SU-DHL-6 (cell line): ENCODE measurements around the gene CCDC88A.

Experiments used
- CTCF ChIP-seq: fragments of 200-600 bp; sonication (generic); IDR thresholded peaks from one replicate; pipeline ENCODE4 v1.5.1; 2017; ENCODE audit warnings: antibody characterized with exemption, mild to moderate bottlenecking, low read length, moderate library complexity; ENCODE audit not compliant: insufficient read depth, poor library complexity, severe bottlenecking
- EZH2phosphoT487 ChIP-seq: fragments of 200-600 bp; sonication (generic), shearing (Covaris generic); conservative IDR thresholded peaks from 2 replicates; pipeline ENCODE4 v1.6.1; 2018; ENCODE audit warnings: mild to moderate bottlenecking, antibody characterized with exemption, low read length, moderate library complexity, mixed read lengths

- TF ChIP-seq CTCF (no peak), EZH2phosphoT487 (no peak)
Observed at GRCh38 chr2:55357927-55358326, 61.7 kb downstream of the CCDC88A start.
